IPS-15b (cell line): ENCODE data around the gene MYBL2.
"Not testable (repeated sequence)": the region's sequence is repeated elsewhere in the genome, so short reads cannot be mapped to it uniquely, and the experiment has no call there.

Source experiments
- H3K27me3 ChIP-seq: one replicate; pipeline ENCODE4 v1.6.1; 2013; ENCODE audit warnings: low read length; ENCODE audit not compliant: control insufficient read depth, insufficient read depth
- H3K36me3 ChIP-seq: one replicate; pipeline ENCODE4 v1.6.1; 2013; ENCODE audit warnings: low read length; ENCODE audit not compliant: control insufficient read depth, insufficient read depth
- H3K4me1 ChIP-seq: one replicate; pipeline ENCODE4 v1.6.1; 2013; ENCODE audit warnings: mild to moderate bottlenecking, low read length; ENCODE audit not compliant: control insufficient read depth, insufficient read depth
- H3K4me3 ChIP-seq: one replicate; pipeline ENCODE4 v1.5.1; 2013; ENCODE audit warnings: low read depth, low read length
- H3K9ac ChIP-seq: one replicate; pipeline ENCODE4 v1.6.1; 2013; ENCODE audit warnings: low read depth, mild to moderate bottlenecking, low read length
- H3K9me3 ChIP-seq: one replicate; pipeline ENCODE4 v1.6.1; 2013; ENCODE audit warnings: mild to moderate bottlenecking, low read length; ENCODE audit not compliant: control insufficient read depth, insufficient read depth

The MYBL2 gene

GRCh38 chr20:43666376-43667328 is at the start of gene MYBL2:
MYBL2 (plus strand) TSS chr20:43667114; CDS start chr20:43667284, 170 bp downstream.
- Histone ChIP-seq H3K4me3 (peak within 1 kb of the TSS; percentile 76), H3K9ac (peak within 1 kb of the TSS; percentile 87), H3K4me1 (no peaks in the 10 kb centered on the region)

DNA sequence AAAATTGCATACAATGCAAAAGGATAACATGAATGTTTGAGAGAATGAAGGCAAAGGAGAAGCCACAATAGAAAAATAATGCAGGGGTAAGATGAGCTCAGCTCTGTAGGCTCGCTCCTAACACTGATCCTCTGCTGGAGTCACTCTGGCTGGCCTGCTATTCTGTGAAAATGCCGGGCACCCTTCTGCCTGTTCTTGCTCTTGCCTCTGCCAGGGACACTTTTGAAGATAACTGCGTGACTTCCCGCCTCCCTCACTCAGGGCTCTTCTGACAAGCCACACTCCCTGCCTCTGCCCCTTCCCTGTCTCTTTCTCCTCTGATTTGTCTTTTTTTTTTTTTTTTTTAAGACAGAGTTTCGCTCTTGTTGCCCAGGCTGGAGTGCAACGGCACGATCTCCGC is 35.3 kb upstream of the MYBL2 start:
- H3K4me3 ChIP-seq = no peak overlapping the region
- no peak overlapping the region for H3K9ac ChIP-seq
- no peaks in the 10 kb centered on the region for H3K27me3 ChIP-seq
- no peaks in the 10 kb centered on the region for H3K9me3 ChIP-seq
- H3K4me1 ChIP-seq = no peaks in the 10 kb centered on the region
- H3K36me3 ChIP-seq = peaks cover 8% of the 10 kb centered on the region

More at GRCh38 chr20:43666376-43667328, at the start of gene MYBL2:
- Histone ChIP-seq H3K27me3 (no peaks in the 10 kb centered on the region), H3K9me3 (no peaks in the 10 kb centered on the region), H3K36me3 (no peaks in the 10 kb centered on the region)

DNA sequence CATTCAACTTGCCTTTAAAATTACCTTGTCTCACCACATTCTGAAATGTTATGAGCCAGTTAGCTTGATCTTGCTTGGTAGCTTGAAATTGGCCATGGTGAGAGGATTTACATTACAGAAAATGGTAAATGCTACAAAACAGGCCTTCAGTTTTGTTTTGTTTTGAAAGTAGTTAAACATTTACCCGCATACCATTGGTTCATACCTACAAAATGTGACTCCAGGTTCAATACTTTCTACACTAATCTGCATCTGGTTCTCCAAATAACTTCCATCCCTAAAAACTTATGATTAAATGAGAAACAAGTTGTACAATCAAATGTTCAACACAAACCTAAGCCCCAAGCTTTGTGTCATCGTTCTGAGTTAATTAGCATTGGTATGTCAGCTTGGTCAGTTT is 30.5 kb upstream of the MYBL2 start:
- Histone ChIP-seq H3K36me3 (peaks cover 21% of the 10 kb centered on the region), H3K4me3 (no peak overlapping the region), H3K9ac (no peak overlapping the region), H3K27me3 (no peaks in the 10 kb centered on the region), H3K9me3 (no peaks in the 10 kb centered on the region), H3K4me1 (no peaks in the 10 kb centered on the region)

DNA sequence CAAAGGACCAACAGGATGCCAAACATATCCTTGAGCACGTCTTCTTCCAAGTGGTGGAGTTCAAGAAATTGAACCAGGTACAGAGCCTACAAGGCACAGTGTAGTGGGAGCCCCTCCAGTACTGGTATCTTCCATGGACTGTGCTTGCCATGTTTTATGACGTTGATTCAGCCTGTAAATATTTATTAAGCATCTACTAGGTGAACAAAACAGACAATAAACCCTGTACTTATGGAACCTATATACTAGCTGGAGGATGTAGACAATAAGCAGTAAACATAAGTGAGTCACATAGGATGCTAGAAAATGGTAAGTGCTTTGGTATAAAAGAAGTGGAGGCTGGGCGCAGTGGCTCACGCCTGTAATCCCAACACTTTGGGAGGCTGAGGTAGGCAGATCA is 24.4 kb upstream of the MYBL2 start:
- no peaks in the 10 kb centered on the region for H3K9me3 ChIP-seq
- H3K4me1 ChIP-seq = no peaks in the 10 kb centered on the region
- no peaks in the 10 kb centered on the region for H3K27me3 ChIP-seq
- no peak overlapping the region for H3K9ac ChIP-seq
- H3K4me3 ChIP-seq = no peak overlapping the region
- peaks cover 16% of the 10 kb centered on the region for H3K36me3 ChIP-seq

GRCh38 chr20:43650997-43651525 is 15.9 kb upstream of the MYBL2 start:
- Histone ChIP-seq H3K27me3 (no peaks in the 10 kb centered on the region), H3K9me3 (no peaks in the 10 kb centered on the region), H3K4me1 (no peaks in the 10 kb centered on the region), H3K9ac (no peak overlapping the region), H3K36me3 (no peaks in the 10 kb centered on the region), H3K4me3 (no peak overlapping the region)

DNA sequence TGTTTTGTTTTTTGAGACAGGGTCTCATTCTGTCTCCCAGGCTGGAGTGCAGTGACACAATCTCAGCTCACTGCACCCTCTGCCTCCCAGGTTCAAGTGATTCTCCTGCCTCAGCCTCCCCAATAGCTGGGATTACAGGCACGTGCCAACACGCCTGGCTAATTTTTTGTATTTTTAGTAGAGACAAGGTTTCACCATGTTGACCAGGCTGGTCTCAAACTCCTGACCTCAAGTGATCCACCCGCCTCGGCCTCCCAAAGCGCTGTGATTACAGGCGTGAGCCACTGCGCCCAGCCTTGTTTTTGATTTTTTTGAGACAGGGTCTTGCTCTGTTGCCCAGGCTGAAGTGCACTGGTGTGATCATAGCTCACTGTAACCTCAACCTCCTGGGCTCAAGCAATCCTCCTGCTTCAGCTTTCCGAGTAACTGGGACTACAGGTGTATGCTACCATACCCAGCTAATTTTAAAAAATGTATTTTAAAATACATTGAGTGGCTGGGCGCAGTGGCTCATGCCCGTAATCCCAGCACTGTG is 15.2 kb upstream of the MYBL2 start:
- H3K36me3 ChIP-seq, H3K27me3 ChIP-seq, H3K9me3 ChIP-seq, H3K9ac ChIP-seq, H3K4me3 ChIP-seq, H3K4me1 ChIP-seq: not testable (repeated sequence)

- Histone ChIP-seq H3K9me3 (no peaks in the 10 kb centered on the region), H3K27me3 (no peaks in the 10 kb centered on the region), H3K4me1 (no peaks in the 10 kb centered on the region), H3K4me3 (no peak overlapping the region), H3K36me3 (no peaks in the 10 kb centered on the region), H3K9ac (no peak overlapping the region)
Observed at GRCh38 chr20:43653966-43654365, 12.9 kb upstream of the MYBL2 start.

DNA sequence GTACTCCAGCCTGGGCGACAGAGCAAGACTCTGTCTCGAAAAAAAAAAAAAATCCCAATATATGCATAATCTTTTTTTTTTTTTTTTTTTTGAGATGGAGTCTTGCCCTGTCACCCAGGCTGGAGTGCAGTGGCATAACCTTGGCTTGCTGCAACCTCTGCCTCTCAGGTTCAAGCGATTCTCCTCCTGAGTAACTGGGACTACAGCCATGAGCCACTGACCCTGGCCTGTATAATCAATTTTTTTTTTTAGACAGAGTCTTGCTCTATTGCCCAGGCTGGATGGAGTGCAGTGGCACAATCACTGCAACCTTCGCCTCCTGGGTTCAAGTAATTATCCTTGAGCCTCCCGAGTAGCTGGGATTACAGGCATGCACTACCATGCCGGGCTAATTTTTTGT is 11.7 kb upstream of the MYBL2 start:
- not testable (repeated sequence) for H3K36me3 ChIP-seq, H3K9me3 ChIP-seq, H3K4me3 ChIP-seq, H3K9ac ChIP-seq, H3K4me1 ChIP-seq, H3K27me3 ChIP-seq

DNA sequence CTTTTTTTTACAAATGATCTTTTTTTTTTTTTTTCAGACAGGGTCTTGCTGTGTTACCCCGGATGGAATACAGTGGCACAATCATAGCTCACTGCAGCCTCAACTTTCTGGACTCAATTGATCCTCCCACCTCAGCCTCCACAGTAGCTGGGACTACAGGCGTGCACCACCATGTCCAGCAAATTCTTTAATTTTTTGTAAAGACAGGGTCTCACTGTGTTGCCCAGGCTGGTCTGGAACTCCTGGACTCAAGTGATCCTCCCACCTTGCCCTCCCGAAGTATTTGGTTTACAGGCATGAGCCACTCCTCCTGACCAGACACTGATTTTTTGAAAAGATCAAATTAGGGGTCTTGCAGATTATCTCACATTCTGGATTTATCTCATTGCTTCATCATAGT is 11.0 kb upstream of the MYBL2 start:
- H3K4me3 ChIP-seq = no peak overlapping the region
- H3K9ac ChIP-seq = no peak overlapping the region
- no peaks in the 10 kb centered on the region for H3K4me1 ChIP-seq

GRCh38 chr20:43658069-43658722 is 8.7 kb upstream of the MYBL2 start:
- no peaks in the 10 kb centered on the region for H3K27me3 ChIP-seq
- H3K4me1 ChIP-seq = no peaks in the 10 kb centered on the region
- H3K9ac ChIP-seq = peak overlapping the region; percentile 85
- H3K4me3 ChIP-seq = peak overlapping the region; percentile 93
- H3K9me3 ChIP-seq = no peaks in the 10 kb centered on the region
- H3K36me3 ChIP-seq = no peaks in the 10 kb centered on the region

More for the DNA sequence above, 11.0 kb upstream of the MYBL2 start:
- no peaks in the 10 kb centered on the region for H3K27me3 ChIP-seq
- H3K9me3 ChIP-seq = no peaks in the 10 kb centered on the region
- no peaks in the 10 kb centered on the region for H3K36me3 ChIP-seq

DNA sequence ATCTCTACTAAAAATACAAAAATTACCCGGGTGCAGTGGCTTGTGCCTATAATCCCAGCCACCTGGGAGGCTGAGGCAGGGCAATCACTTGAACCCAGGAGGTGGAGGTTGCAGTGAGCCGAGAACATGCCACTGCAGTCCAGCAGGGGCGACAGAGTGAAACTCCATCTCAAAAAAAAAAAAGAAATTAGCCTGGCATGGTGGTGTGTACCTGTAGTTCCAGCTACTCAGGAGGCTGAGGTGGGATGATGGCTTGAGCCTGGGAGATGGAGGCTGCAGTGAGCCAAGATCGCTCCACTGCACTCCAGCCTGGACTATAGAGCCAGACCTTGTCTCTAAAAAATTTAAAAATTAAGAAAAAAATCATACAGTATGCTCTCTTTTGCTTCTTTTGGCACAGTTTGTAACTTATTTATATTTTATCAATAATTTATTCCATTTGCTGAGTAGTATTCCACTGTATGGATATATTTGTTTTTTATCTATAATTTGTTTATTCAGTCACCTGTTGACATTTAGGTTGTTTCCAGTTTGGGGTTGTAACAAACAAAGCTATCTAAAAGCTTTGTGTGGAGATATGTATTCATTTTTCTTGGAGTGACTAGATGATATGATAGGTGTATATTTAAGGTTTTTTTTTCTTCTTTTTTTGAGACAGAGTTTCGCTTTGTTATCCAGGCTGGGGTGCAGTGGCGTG is 8.0 kb upstream of the MYBL2 start:
- Histone ChIP-seq H3K36me3 (no peaks in the 10 kb centered on the region), H3K4me1 (no peaks in the 10 kb centered on the region), H3K4me3 (peak overlapping the region; percentile 93), H3K27me3 (no peaks in the 10 kb centered on the region), H3K9me3 (no peaks in the 10 kb centered on the region), H3K9ac (no peak overlapping the region)
